ENCODE data around the gene ATF7IP2. TPM values are rescaled to one million over a fixed set of nuclear protein-coding genes. Genes with fewer than 3 reads are reported as not detected.
"Not testable (repeated sequence)": the region's sequence is repeated elsewhere in the genome, so short reads cannot be mapped to it uniquely, and the experiment has no call there.

The ATF7IP2 gene
- total RNA-seq, 2 experiments from 2014 or later: 25.8 to 27.0 TPM

GRCh38 chr16:10453159-10453510, 67.3 kb downstream of the ATF7IP2 start:
- ATAC-seq: no peak
- POLR2A ChIA-PET: no interaction called here
- H3K36me3 Mint-ChIP-seq (ENCODE audit: low read depth): peaks cover 78% of the 10 kb centered on the region

GRCh38 chr16:10465821-10466220, 80.0 kb downstream of the ATF7IP2 start:
- Mint-ChIP-seq H3K27ac (no peak overlapping the region), H3K27me3 (no peaks in the 10 kb centered on the region), H3K4me1 (ENCODE audit: low read depth) (peaks cover 5% of the 10 kb centered on the region), H3K36me3 (ENCODE audit: low read depth) (peaks cover 62% of the 10 kb centered on the region), H3K9me3 (peaks cover 5% of the 10 kb centered on the region), H3K4me3 (no peak overlapping the region)
- ChIA-PET POLR2A (no interaction called here), CTCF (no interaction called here)
- DNase-seq: no peak
- intact Hi-C loops (cut with micrococcal nuclease): no loop called here
- TF ChIP-seq CTCF (IDR thresholded peaks at IDR 0.05): no peak
- no peak for ATAC-seq

More at GRCh38 chr16:10453159-10453510, 67.3 kb downstream of the ATF7IP2 start:
- peaks cover 16% of the 10 kb centered on the region for H3K4me1 Mint-ChIP-seq (ENCODE audit: low read depth)
- intact Hi-C loops (cut with micrococcal nuclease): no loop called here
- no peak for TF ChIP-seq CTCF (IDR thresholded peaks at IDR 0.05)
- no peak for DNase-seq
- H3K27ac Mint-ChIP-seq: no peak overlapping the region
- CTCF ChIA-PET: no interaction called here
- no peak overlapping the region for H3K4me3 Mint-ChIP-seq
- H3K9me3 Mint-ChIP-seq: peaks cover 22% of the 10 kb centered on the region
- H3K27me3 Mint-ChIP-seq: no peaks in the 10 kb centered on the region

- intact Hi-C loops (cut with micrococcal nuclease): no loop called here
- peaks cover 5% of the 10 kb centered on the region for H3K4me1 Mint-ChIP-seq (ENCODE audit: low read depth)
- no peak for ATAC-seq
- H3K9me3 Mint-ChIP-seq: peaks cover 7% of the 10 kb centered on the region
- ChIA-PET CTCF (no interaction called here), POLR2A (no interaction called here)
- no peak for DNase-seq
- TF ChIP-seq CTCF (IDR thresholded peaks at IDR 0.05): no peak
- no peak overlapping the region for H3K4me3 Mint-ChIP-seq
- no peak overlapping the region for H3K27ac Mint-ChIP-seq
- no peaks in the 10 kb centered on the region for H3K27me3 Mint-ChIP-seq
- peaks cover 60% of the 10 kb centered on the region for H3K36me3 Mint-ChIP-seq (ENCODE audit: low read depth)
These were observed 80.5 kb downstream of the ATF7IP2 start for GRCh38 chr16:10466313-10466712.

GRCh38 chr16:10466861-10467260, 81.0 kb downstream of the ATF7IP2 start:
- Mint-ChIP-seq H3K27ac (no peak overlapping the region), H3K36me3 (ENCODE audit: low read depth) (peaks cover 58% of the 10 kb centered on the region), H3K4me1 (ENCODE audit: low read depth) (peaks cover 5% of the 10 kb centered on the region), H3K27me3 (no peaks in the 10 kb centered on the region), H3K4me3 (no peak overlapping the region), H3K9me3 (peaks cover 7% of the 10 kb centered on the region)
- DNase-seq: no peak
- POLR2A ChIA-PET: no interaction called here
- TF ChIP-seq CTCF (IDR thresholded peaks at IDR 0.05): no peak
- intact Hi-C loops (cut with micrococcal nuclease): no loop called here
- CTCF ChIA-PET: no interaction called here
- ATAC-seq: no peak

- Mint-ChIP-seq H3K36me3 (ENCODE audit: low read depth) (peaks cover 57% of the 10 kb centered on the region), H3K9me3 (peaks cover 26% of the 10 kb centered on the region)
- POLR2A ChIA-PET; H3K4me1 Mint-ChIP-seq (ENCODE audit: low read depth); DNase-seq; CTCF ChIA-PET; H3K27me3 Mint-ChIP-seq; ATAC-seq; H3K4me3 Mint-ChIP-seq; H3K27ac Mint-ChIP-seq; intact Hi-C loops (cut with micrococcal nuclease): not testable (repeated sequence)
These were observed 90.8 kb downstream of the ATF7IP2 start for GRCh38 chr16:10476636-10477035.

GRCh38 chr16:10480151-10480550, 94.3 kb downstream of the ATF7IP2 start:
- Mint-ChIP-seq H3K27me3 (no peaks in the 10 kb centered on the region), H3K36me3 (ENCODE audit: low read depth) (peaks cover 54% of the 10 kb centered on the region), H3K4me1 (ENCODE audit: low read depth) (no peaks in the 10 kb centered on the region), H3K4me3 (no peak overlapping the region), H3K9me3 (peaks cover 34% of the 10 kb centered on the region), H3K27ac (no peak overlapping the region)
- no peak for TF ChIP-seq CTCF (IDR thresholded peaks at IDR 0.05)
- ATAC-seq (no peak), DNase-seq (no peak)
- ChIA-PET POLR2A (no interaction called here), CTCF (no interaction called here)
- intact Hi-C loops (cut with micrococcal nuclease): no loop called here

Data from activated CD8-positive, alpha-beta T cell treated with anti-CD3 and anti-CD28 coated beads for 36 hours (primary cell).